A204.1 (cell line): ENCODE results near the gene RAB40C.

Experiments
- FAIRE-seq: peaks from 2 replicates; lab custom pipeline; 2012; peaks lifted over from hg19 to GRCh38; lab: Jason Lieb, UNC

The RAB40C gene

GRCh38 chr16:559411-560203, 30.3 kb upstream of the RAB40C start:
- FAIRE-seq = no peak

- FAIRE-seq = no peak
These were observed 29.6 kb upstream of the RAB40C start, which contains the start of gene PRR35 for GRCh38 chr16:560204-560700. TSS of gene PRR35 (plus strand) at chr16:560394. CDS start at chr16:563295, 2,901 bp downstream.

- no peak for FAIRE-seq
These were observed 29.0 kb upstream of the RAB40C start for GRCh38 chr16:560701-561412.

GRCh38 chr16:561413-561794, 28.5 kb upstream of the RAB40C start:
- no peak for FAIRE-seq

GRCh38 chr16:561957-562938, 27.6 kb upstream of the RAB40C start:
- no peak for FAIRE-seq

- FAIRE-seq = no peak
These were observed 26.7 kb upstream of the RAB40C start for GRCh38 chr16:563072-563644.

- no peak for FAIRE-seq
These were observed 25.0 kb upstream of the RAB40C start for GRCh38 chr16:564690-565418.

GRCh38 chr16:565419-566330, 24.2 kb upstream of the RAB40C start:
- FAIRE-seq = no peak

GRCh38 chr16:566475-567372, 23.1 kb upstream of the RAB40C start, which contains the start of gene NHLRC4:
TSS of gene NHLRC4 (plus strand) at chr16:567005. CDS start at chr16:568048, 1,043 bp downstream.
- FAIRE-seq = no peak

GRCh38 chr16:567373-568256, 22.3 kb upstream of the RAB40C start:
- no peak for FAIRE-seq

GRCh38 chr16:568401-569258, 21.2 kb upstream of the RAB40C start:
- FAIRE-seq = no peak

- FAIRE-seq = no peak
These were observed 20.2 kb upstream of the RAB40C start, which contains the start of gene PIGQ for GRCh38 chr16:569445-570254. TSS of gene PIGQ (plus strand) at chr16:569968. CDS start at chr16:574075, 4,107 bp downstream.

GRCh38 chr16:572865-573650, 16.8 kb upstream of the RAB40C start:
- FAIRE-seq = no peak

GRCh38 chr16:574021-574760, 15.7 kb upstream of the RAB40C start:
- no peak for FAIRE-seq
